IMR-90 (cell line): ENCODE results near the gene NKX6-1. TPM values are rescaled to one million over a fixed set of nuclear protein-coding genes. Genes with fewer than 3 reads are reported as not detected.

Source experiments
- ATAC-seq: fragments of 200-7000 bp; cut with Tn5 transposase; 2 replicates; pipeline ENCODE4 v1.9.1; 2020; ENCODE audit warnings: low read depth, mild to moderate bottlenecking, moderate library complexity
- BruUV-seq: library from RNA; stranded (reverse); fragments of 400-500 nt; replicated peaks from 2 replicates; lab custom pipeline; 2021; lab: Mats Ljungman, UMichigan
- CTCF ChIA-PET: fragments of 300-600 bp; formaldehyde crosslinking; extraction: SDS; loops from one replicate; lab custom pipeline; 2021; ENCODE audit warnings: antibody characterized with exemption; lab: Yijun Ruan, JAX
- POLR2A ChIA-PET: fragments of 300-600 bp; sonication (Branson Sonifier 250); formaldehyde crosslinking; loops from one replicate; lab custom pipeline; 2022; ENCODE audit warnings: antibody characterized with exemption; ENCODE audit not compliant: unreplicated experiment; lab: Charles Lee
- DNase-seq: peaks from one replicate; pipeline ENCODE4 v3.0.0; 2013
- H2AFZ ChIP-seq: replicated peaks from 2 replicates; pipeline ENCODE3; 2013; ENCODE audit warnings: low read length, mild to moderate bottlenecking; ENCODE audit not compliant: poor library complexity
- H2AK5ac ChIP-seq: 2 replicates; pipeline ENCODE4 v1.6.1; 2013; ENCODE audit warnings: low read depth, low read length, inconsistent platforms
- H2AK9ac ChIP-seq: replicated peaks from 2 replicates; pipeline ENCODE3; 2013; ENCODE audit warnings: mild to moderate bottlenecking, low read depth, low read length, moderate library complexity; ENCODE audit not compliant: poor library complexity
- H2BK120ac ChIP-seq: 2 replicates; pipeline ENCODE4 v1.6.1; 2013; ENCODE audit warnings: low read depth, low read length, inconsistent platforms
- H2BK15ac ChIP-seq: 3 replicates; pipeline ENCODE4 v1.6.1; 2013; ENCODE audit warnings: low read depth, low read length, inconsistent platforms
- H2BK20ac ChIP-seq: 2 replicates; pipeline ENCODE4 v1.6.1; 2013; ENCODE audit warnings: low read depth, mild to moderate bottlenecking, inconsistent platforms, low read length, moderate library complexity
- H2BK5ac ChIP-seq: 2 replicates; pipeline ENCODE4 v1.6.1; 2013; ENCODE audit warnings: mild to moderate bottlenecking, low read depth, low read length, inconsistent platforms; ENCODE audit not compliant: poor library complexity, severe bottlenecking
- H3K14ac ChIP-seq: replicated peaks from 2 replicates; pipeline ENCODE4 v1.6.1; 2013; ENCODE audit warnings: low read depth, low read length, inconsistent platforms
- H3K18ac ChIP-seq: 2 replicates; pipeline ENCODE4 v1.6.1; 2013; ENCODE audit warnings: low read depth, low read length, control low read depth
- H3K23ac ChIP-seq: 2 replicates; pipeline ENCODE4 v1.6.1; 2013; ENCODE audit warnings: low read depth, low read length, inconsistent platforms
- H3K27ac ChIP-seq: 2 replicates; pipeline ENCODE4 v1.5.1; 2013; ENCODE audit warnings: mild to moderate bottlenecking, control low read depth, low read length; ENCODE audit not compliant: insufficient read depth
- H3K27me3 ChIP-seq: 2 replicates; pipeline ENCODE4 v1.6.1; 2013; ENCODE audit warnings: low read length; ENCODE audit not compliant: control insufficient read depth, insufficient read depth
- H3K36me3 ChIP-seq: 2 replicates; pipeline ENCODE4 v1.6.1; 2013; ENCODE audit warnings: low read length, mixed read lengths; ENCODE audit not compliant: control insufficient read depth, insufficient read depth
- H3K4ac ChIP-seq: 2 replicates; pipeline ENCODE4 v1.6.1; 2013; ENCODE audit warnings: low read depth, low read length, inconsistent platforms
- H3K4me1 ChIP-seq: 2 replicates; pipeline ENCODE4 v1.6.1; 2013; ENCODE audit warnings: low read length, mixed read lengths; ENCODE audit not compliant: control insufficient read depth, insufficient read depth
- H3K4me2 ChIP-seq: 2 replicates; pipeline ENCODE4 v1.6.1; 2013; ENCODE audit warnings: low read depth, mild to moderate bottlenecking, control low read depth, low read length, moderate library complexity
- H3K4me3 ChIP-seq: 2 replicates; pipeline ENCODE4 v1.5.1; 2013; ENCODE audit warnings: low read depth, mild to moderate bottlenecking, control low read depth, low read length, moderate library complexity; ENCODE audit not compliant: insufficient read depth
- H3K56ac ChIP-seq: 2 replicates; pipeline ENCODE4 v1.6.1; 2013; ENCODE audit warnings: low read length, inconsistent platforms; ENCODE audit not compliant: insufficient read depth; ENCODE audit errors: extremely low read depth
- H3K79me1 ChIP-seq, 2 experiments: 2 replicates each; pipeline ENCODE4 v1.6.1; 2013; ENCODE audit warnings: low read length in 2 of 2, inconsistent platforms in 1 of 2, low read depth in 1 of 2
- H3K9ac ChIP-seq: 2 replicates; pipeline ENCODE4 v1.6.1; 2013; ENCODE audit warnings: low read depth, low read length, control low read depth
- H3K9me1 ChIP-seq: 2 replicates; pipeline ENCODE4 v1.6.1; 2013; ENCODE audit warnings: low read length, inconsistent platforms; ENCODE audit not compliant: insufficient read depth
- H3K9me3 ChIP-seq: 2 replicates; pipeline ENCODE4 v1.6.1; 2013; ENCODE audit warnings: low read length; ENCODE audit not compliant: control insufficient read depth, insufficient read depth
- H4K20me1 ChIP-seq: 2 replicates; pipeline ENCODE4 v1.6.1; 2013; ENCODE audit warnings: low read length, inconsistent platforms; ENCODE audit not compliant: insufficient read depth
- H4K5ac ChIP-seq: 2 replicates; pipeline ENCODE4 v1.6.1; 2013; ENCODE audit warnings: mild to moderate bottlenecking, low read depth, low read length, control low read depth
- H4K8ac ChIP-seq, 2 experiments: 2 replicates each; pipeline ENCODE4 v1.6.1; 2013; ENCODE audit warnings: low read depth in 2 of 2, low read length in 2 of 2, control low read depth in 1 of 2, inconsistent platforms in 1 of 2
- H4K91ac ChIP-seq: 2 replicates; pipeline ENCODE4 v1.6.1; 2013; ENCODE audit warnings: low read depth, low read length, inconsistent platforms; ENCODE audit not compliant: insufficient read depth
- CHD1 ChIP-seq: IDR thresholded peaks from 2 replicates; pipeline ENCODE4 v1.6.1; 2012; ENCODE audit warnings: low read depth, low read length, improper control_type of control experiment
- FOS ChIP-seq: fragments of 150-350 bp; IDR thresholded peaks from 2 replicates; pipeline ENCODE4 v1.6.1; 2016; ENCODE audit warnings: low read depth, low read length
- MAZ ChIP-seq: IDR thresholded peaks from 2 replicates; pipeline ENCODE4 v1.6.1; 2012; ENCODE audit warnings: low read depth, mild to moderate bottlenecking, low read length, improper control_type of control experiment, moderate library complexity, borderline replicate concordance
- POLR2A ChIP-seq: IDR thresholded peaks from 2 replicates; pipeline ENCODE4 v1.6.1; 2012; ENCODE audit warnings: mild to moderate bottlenecking, low read depth, low read length
- RAD21 ChIP-seq: IDR thresholded peaks from 2 replicates; pipeline ENCODE4 v1.6.1; 2012; ENCODE audit warnings: low read length, improper control_type of control experiment
- RFX5 ChIP-seq: IDR thresholded peaks from 2 replicates; pipeline ENCODE4 v1.8.0; 2012; ENCODE audit warnings: low read depth, mild to moderate bottlenecking, low read length, moderate library complexity
- WGBS, 2 experiments: methylation state at CpG; one replicate each; pipeline versions ENCODE4 v1.1.5 to v1.1.7; 2013; ENCODE audit warnings: missing lambda C conversion rate in 2 of 2; ENCODE audit not compliant: insufficient read length in 1 of 2; ENCODE audit errors: extremely low coverage in 2 of 2; 5-methylcytosine and 5-hydroxymethylcytosine counted together
- dilution Hi-C: fragments of 300-500 bp; cut with HindIII; formaldehyde crosslinking; loops from one replicate; pipeline ENCODE4 v1.14.3; 2018; ENCODE audit warnings: low sequenced_read_pairs; ENCODE audit not compliant: unreplicated experiment
- in situ Hi-C: fragments of 300-500 bp; cut with MboI; formaldehyde crosslinking; loops from 3 replicates; pipeline ENCODE4 v1.14.3; 2019; ENCODE audit warnings: low sequenced_read_pairs, inconsistent platforms, mixed read lengths
- intact Hi-C: fragments of 100-400 bp; cut with micrococcal nuclease; formaldehyde crosslinking; loops from 2 replicates; pipeline ENCODE4 v1.10.0; 2022
- polyA plus RNA-seq, 3 experiments: library from polyadenylated mRNA; depleted of rRNA; stranded (reverse); fragments of >200 nt; gene quantifications; 2 replicates each; pipeline ENCODE4 v1.2.3, GENCODE V29; 2012; ENCODE audit warnings: low replicate concordance in 1 of 3
- total RNA-seq: library from RNA; depleted of rRNA; stranded (reverse); fragments of >200 nt; gene quantifications from 2 replicates; pipeline ENCODE4 v1.2.3, GENCODE V29; 2012

Gene NKX6-1
- total and polyA plus RNA-seq, 2 of the 4 experiments (the other 2 are of a cell fraction) = under 0.01 to 0.24 TPM

GRCh38 chr4:84470204-84470785, 28.8 kb downstream of the NKX6-1 start:
- no peak overlapping the region for H2AK9ac ChIP-seq
- ChIA-PET POLR2A (no interaction called here), CTCF (no interaction called here)
- H3K18ac ChIP-seq = no peak overlapping the region
- ATAC-seq = no peak
- H2BK20ac ChIP-seq = no peak overlapping the region
- no peaks in the 10 kb centered on the region for H3K4me1 ChIP-seq
- no peaks in the 10 kb centered on the region for H3K9me1 ChIP-seq
- BruUV-seq = no TSS peak
- H3K9ac ChIP-seq = no peak overlapping the region
- no peaks in the 10 kb centered on the region for H3K36me3 ChIP-seq
- no peak for TF ChIP-seq POLR2A
- no peak for TF ChIP-seq FOS
- TF ChIP-seq RAD21 = no peak
- TF ChIP-seq MAZ = no peak
- TF ChIP-seq RFX5 = no peak
- no peak for TF ChIP-seq CHD1
- H3K27me3 ChIP-seq = no peaks in the 10 kb centered on the region
- intact Hi-C loops (no loop called here), in situ Hi-C loops (no loop called here), dilution Hi-C loops (no loop called here)
- no peaks in the 10 kb centered on the region for H4K20me1 ChIP-seq
- H3K23ac ChIP-seq = no peak overlapping the region
- no peak overlapping the region for H2AK5ac ChIP-seq
- no peak overlapping the region for H2BK15ac ChIP-seq
- H2AFZ ChIP-seq = no peak overlapping the region
- no peak overlapping the region for H4K5ac ChIP-seq
- H4K91ac ChIP-seq = no peak overlapping the region
- H3K4ac ChIP-seq = no peak overlapping the region
- no peak overlapping the region for H4K8ac ChIP-seq
- H2BK5ac ChIP-seq = no peak overlapping the region
- no peak overlapping the region for H3K14ac ChIP-seq
- no peak overlapping the region for H3K27ac ChIP-seq
- no peaks in the 10 kb centered on the region for H3K9me3 ChIP-seq
- no peak overlapping the region for H2BK120ac ChIP-seq
- H3K56ac ChIP-seq = no peak overlapping the region
- H3K79me1 ChIP-seq = no peaks in the 10 kb centered on the region
- DNase-seq = no peak
- WGBS, 2 experiments = no CpG with 5 or more reads among the region's 4 CpGs
- H3K4me2 ChIP-seq = no peak overlapping the region
- no peak overlapping the region for H3K4me3 ChIP-seq
